Peyer's patch (tissue), 4 donors: Measurements from ENCODE around the gene ACTA1.

Experiments
- POLR2A ChIP-seq, 2 donors: fragments of 450-650 bp; IDR thresholded peaks; one replicate each; pipeline ENCODE4 v1.5.1; 2017; ENCODE audit warnings: antibody characterized with exemption in 2 of 2, mild to moderate bottlenecking in 2 of 2, moderate library complexity in 2 of 2
- TF ChIP-seq, protein P1 (sequence below), 6 experiments: fragments of 450-650 bp in 4 of 6; fragments of 200-600 bp in 2 of 6; sonication (generic) in 1 of 6; IDR thresholded peaks; one replicate each; pipeline ENCODE4 v1.5.1; 2017 to 2019; ENCODE audit warnings: antibody characterized with exemption in 6 of 6, mild to moderate bottlenecking in 3 of 6, moderate library complexity in 1 of 6

DNA sequence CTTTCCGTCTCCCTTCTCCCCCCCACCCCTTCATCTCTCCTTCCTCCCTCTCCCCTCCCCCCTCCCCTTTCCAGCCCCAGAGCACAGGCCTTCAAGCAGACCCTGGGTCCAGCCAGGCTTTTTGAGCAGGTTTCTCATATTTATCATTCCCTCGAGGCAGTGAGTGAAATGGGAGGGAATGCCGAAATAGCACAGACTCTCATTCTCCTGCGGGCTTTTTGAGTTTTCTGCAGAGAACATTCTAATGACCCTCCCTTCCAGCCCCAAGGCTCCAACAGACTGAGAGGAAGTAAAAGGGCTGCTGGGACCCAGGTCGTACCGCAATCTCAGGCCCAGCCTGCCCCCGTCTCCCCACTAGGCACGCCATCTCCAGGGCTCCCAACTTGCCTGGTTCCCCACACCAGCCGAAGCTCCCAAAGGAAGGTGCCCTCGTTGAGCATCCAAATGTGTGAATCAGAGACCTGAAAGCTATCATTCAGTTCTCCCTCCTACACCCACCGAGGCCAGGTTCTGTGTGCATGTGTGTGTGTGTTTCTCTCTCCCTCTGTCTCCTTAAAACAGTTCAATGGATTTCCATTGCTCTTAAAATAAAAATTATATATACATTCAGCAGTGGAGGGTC, 22.3 kb downstream of the ACTA1 start:
- TF ChIP-seq, protein P1, sequence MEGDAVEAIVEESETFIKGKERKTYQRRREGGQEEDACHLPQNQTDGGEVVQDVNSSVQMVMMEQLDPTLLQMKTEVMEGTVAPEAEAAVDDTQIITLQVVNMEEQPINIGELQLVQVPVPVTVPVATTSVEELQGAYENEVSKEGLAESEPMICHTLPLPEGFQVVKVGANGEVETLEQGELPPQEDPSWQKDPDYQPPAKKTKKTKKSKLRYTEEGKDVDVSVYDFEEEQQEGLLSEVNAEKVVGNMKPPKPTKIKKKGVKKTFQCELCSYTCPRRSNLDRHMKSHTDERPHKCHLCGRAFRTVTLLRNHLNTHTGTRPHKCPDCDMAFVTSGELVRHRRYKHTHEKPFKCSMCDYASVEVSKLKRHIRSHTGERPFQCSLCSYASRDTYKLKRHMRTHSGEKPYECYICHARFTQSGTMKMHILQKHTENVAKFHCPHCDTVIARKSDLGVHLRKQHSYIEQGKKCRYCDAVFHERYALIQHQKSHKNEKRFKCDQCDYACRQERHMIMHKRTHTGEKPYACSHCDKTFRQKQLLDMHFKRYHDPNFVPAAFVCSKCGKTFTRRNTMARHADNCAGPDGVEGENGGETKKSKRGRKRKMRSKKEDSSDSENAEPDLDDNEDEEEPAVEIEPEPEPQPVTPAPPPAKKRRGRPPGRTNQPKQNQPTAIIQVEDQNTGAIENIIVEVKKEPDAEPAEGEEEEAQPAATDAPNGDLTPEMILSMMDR (IDR thresholded peaks at IDR 0.05): no peak
- no peak for TF ChIP-seq POLR2A (IDR thresholded peaks at IDR 0.05)
